ENCODE results near the gene HGFAC.

Gene HGFAC

GRCh38 chr4:3462790-3463415 is 21.1 kb downstream of the HGFAC start, which contains the start of gene DOK7:
Gene DOK7, plus strand, starts transcription at chr4:3463306. Its CDS starts 70 bp downstream, at chr4:3463376.
- no peak for DNase-seq

GRCh38 chr4:3463556-3464348 is 22.0 kb downstream of the HGFAC start:
- no peak for DNase-seq

GRCh38 chr4:3464349-3464905 is 22.7 kb downstream of the HGFAC start:
- peak in 1 of 14 donors; percentile 28 for DNase-seq

GRCh38 chr4:3464911-3465697 is 23.3 kb downstream of the HGFAC start:
- DNase-seq = no peak

- no peak for DNase-seq
Measured at GRCh38 chr4:3465698-3466671, 24.2 kb downstream of the HGFAC start.

GRCh38 chr4:3466691-3467600 is 25.2 kb downstream of the HGFAC start:
- DNase-seq = no peak

- DNase-seq = no peak
Measured at GRCh38 chr4:3467601-3468031, 25.8 kb downstream of the HGFAC start.

- no peak for DNase-seq
Measured at GRCh38 chr4:3468154-3468553, 26.4 kb downstream of the HGFAC start.

GRCh38 chr4:3468804-3469203 is 27.0 kb downstream of the HGFAC start:
- no peak for DNase-seq

- DNase-seq = no peak
Measured at GRCh38 chr4:3469386-3470243, 27.8 kb downstream of the HGFAC start.

- no peak for DNase-seq
Measured at GRCh38 chr4:3470244-3471097, 28.7 kb downstream of the HGFAC start.

GRCh38 chr4:3471098-3471760 is 29.5 kb downstream of the HGFAC start:
- DNase-seq = no peak

- no peak for DNase-seq
Measured at GRCh38 chr4:3471886-3472285, 30.1 kb downstream of the HGFAC start.

- peak in 1 of 14 donors; percentile 14 for DNase-seq
Measured at GRCh38 chr4:3472411-3473141, 30.8 kb downstream of the HGFAC start.

- DNase-seq = no peak
Measured at GRCh38 chr4:3473181-3473950, 31.6 kb downstream of the HGFAC start.
